OCI-LY7 (cell line): ENCODE results near the gene ADARB2. TPM values are rescaled to one million over a fixed set of nuclear protein-coding genes. Genes with fewer than 3 reads are reported as not detected.

Experiments
- BruUV-seq: library from RNA; stranded (reverse); fragments of 400-500 nt; replicated peaks from 2 replicates; lab custom pipeline; 2021; lab: Mats Ljungman, UMichigan
- CTCF ChIA-PET: fragments of 300-600 bp; sonication (Branson Sonifier 250); formaldehyde crosslinking; loops from one replicate; lab custom pipeline; 2022; ENCODE audit warnings: antibody characterized with exemption; ENCODE audit not compliant: unreplicated experiment; lab: Charles Lee
- POLR2A ChIA-PET: fragments of 300-600 bp; sonication (Branson Sonifier 250); formaldehyde crosslinking; loops from one replicate; lab custom pipeline; 2022; ENCODE audit warnings: antibody characterized with exemption; lab: Charles Lee
- DNase-seq: peaks from one replicate; pipeline ENCODE4 v3.0.0-alpha.2; 2015; ENCODE audit warnings: low spot score
- H2AFZ ChIP-seq: fragments of 200-600 bp; sonication (generic), shearing (Covaris generic); 2 replicates; pipeline ENCODE4 v1.6.1; 2014; ENCODE audit warnings: mild to moderate bottlenecking, antibody characterized with exemption, low read length, moderate library complexity
- H3K27ac ChIP-seq: fragments of 200-600 bp; sonication (generic); 2 replicates; pipeline ENCODE4 v1.5.1; 2014; ENCODE audit warnings: mixed run types, low read depth, mild to moderate bottlenecking, moderate library complexity, low read length, inconsistent platforms; ENCODE audit not compliant: poor library complexity, severe bottlenecking
- H3K36me3 ChIP-seq: fragments of 200-600 bp; sonication (generic); 2 replicates; pipeline ENCODE4 v1.6.1; 2014; ENCODE audit warnings: mild to moderate bottlenecking, antibody characterized with exemption, low read length, moderate library complexity, mixed read lengths; ENCODE audit not compliant: insufficient read depth
- H3K4me1 ChIP-seq: fragments of 200-600 bp; sonication (generic); 2 replicates; pipeline ENCODE4 v1.5.1; 2014; ENCODE audit warnings: mild to moderate bottlenecking, low read length; ENCODE audit not compliant: insufficient read depth, poor library complexity, severe bottlenecking
- H3K4me2 ChIP-seq: fragments of 200-600 bp; sonication (generic); 2 replicates; pipeline ENCODE4 v1.6.1; 2014; ENCODE audit warnings: mild to moderate bottlenecking, low read length
- H3K4me3 ChIP-seq: fragments of 200-600 bp; sonication (generic); 2 replicates; pipeline ENCODE4 v1.5.1; 2014; ENCODE audit warnings: mild to moderate bottlenecking, low read depth, low read length; ENCODE audit not compliant: poor library complexity, severe bottlenecking
- H3K79me2 ChIP-seq: fragments of 200-600 bp; sonication (generic); 2 replicates; pipeline ENCODE4 v1.6.1; 2016; ENCODE audit warnings: low read depth, mild to moderate bottlenecking, low read length, moderate library complexity, mixed read lengths; ENCODE audit not compliant: insufficient read depth
- H3K9me2 ChIP-seq: fragments of 200-600 bp; sonication (generic); 2 replicates; pipeline ENCODE4 v1.6.1; 2016; ENCODE audit warnings: mild to moderate bottlenecking, low read length, mixed read lengths; ENCODE audit not compliant: insufficient read depth
- H3K9me3 ChIP-seq: fragments of 200-600 bp; sonication (generic); 2 replicates; pipeline ENCODE4 v1.6.1; 2014; ENCODE audit warnings: mild to moderate bottlenecking, mixed run types, low read length, mixed read lengths
- H4K20me1 ChIP-seq: fragments of 200-600 bp; sonication (generic); 2 replicates; pipeline ENCODE4 v1.6.1; 2014; ENCODE audit warnings: mild to moderate bottlenecking, antibody characterized with exemption, low read length, moderate library complexity, mixed read lengths; ENCODE audit not compliant: insufficient read depth
- CTCF ChIP-seq: fragments of 200-600 bp; sonication (generic); conservative IDR thresholded peaks from 2 replicates; pipeline ENCODE4 v1.5.1; 2014; ENCODE audit warnings: mild to moderate bottlenecking, antibody characterized with exemption, low read length, moderate library complexity, mixed read lengths
- EZH2phosphoT487 ChIP-seq: fragments of 200-600 bp; sonication (generic); IDR thresholded peaks from 2 replicates; pipeline ENCODE4 v1.6.1; 2018; ENCODE audit warnings: low read depth, borderline replicate concordance, mild to moderate bottlenecking, mixed run types, antibody characterized with exemption, low read length, moderate library complexity, mixed read lengths
- intact Hi-C: fragments of 100-400 bp; cut with micrococcal nuclease; formaldehyde crosslinking; loops from one replicate; pipeline ENCODE4 v1.10.0; 2022; ENCODE audit not compliant: unreplicated experiment
- total RNA-seq, 2 experiments: library from RNA; depleted of rRNA in 1 of 2; stranded (reverse); fragments of >200 nt in 1 of 2; shearing (Covaris generic) in 1 of 2; gene quantifications; 2 replicates each; pipeline ENCODE4 v1.2.3, GENCODE V29; 2014 to 2022

The ADARB2 gene
- total RNA-seq, 2 experiments from 2014 or later = 0.03 TPM; not detected in 1

- intact Hi-C loops = no loop called here
- no TSS peak for BruUV-seq
These were observed 468.5 kb downstream of the ADARB2 start for GRCh38 chr10:1268831-1269230.

GRCh38 chr10:1267568-1267967 lies 469.8 kb downstream of the ADARB2 start:
- no peaks in the 10 kb centered on the region for H3K4me1 ChIP-seq
- no peak overlapping the region for H3K27ac ChIP-seq
- DNase-seq = no peak
- POLR2A ChIA-PET = no interaction called here
- no peaks in the 10 kb centered on the region for H3K79me2 ChIP-seq
- H4K20me1 ChIP-seq = no peaks in the 10 kb centered on the region
- TF ChIP-seq EZH2phosphoT487 (no peak), CTCF (no peak)
- H3K4me2 ChIP-seq = no peak overlapping the region
- H3K9me2 ChIP-seq = no peaks in the 10 kb centered on the region
- H3K36me3 ChIP-seq = no peaks in the 10 kb centered on the region
- CTCF ChIA-PET = no interaction called here
- no peaks in the 10 kb centered on the region for H3K9me3 ChIP-seq
- intact Hi-C loops = no loop called here
- no peak overlapping the region for H2AFZ ChIP-seq
- H3K4me3 ChIP-seq = no peak overlapping the region
- BruUV-seq = no TSS peak

More at GRCh38 chr10:1268831-1269230, 468.5 kb downstream of the ADARB2 start:
- no peaks in the 10 kb centered on the region for H4K20me1 ChIP-seq
- no peak for DNase-seq
- no peak overlapping the region for H3K27ac ChIP-seq
- H3K4me1 ChIP-seq = no peaks in the 10 kb centered on the region
- no peak for TF ChIP-seq EZH2phosphoT487
- TF ChIP-seq CTCF = no peak
- CTCF ChIA-PET = no interaction called here
- H2AFZ ChIP-seq = no peak overlapping the region
- POLR2A ChIA-PET = no interaction called here
- H3K36me3 ChIP-seq = no peaks in the 10 kb centered on the region
- no peaks in the 10 kb centered on the region for H3K79me2 ChIP-seq
- no peaks in the 10 kb centered on the region for H3K9me2 ChIP-seq
- no peak overlapping the region for H3K4me3 ChIP-seq
- no peak overlapping the region for H3K4me2 ChIP-seq
- H3K9me3 ChIP-seq = no peaks in the 10 kb centered on the region

- Histone ChIP-seq H3K27ac (no peak overlapping the region), H3K9me2 (no peaks in the 10 kb centered on the region), H3K4me2 (no peak overlapping the region), H3K79me2 (no peaks in the 10 kb centered on the region), H3K4me3 (no peak overlapping the region), H2AFZ (no peak overlapping the region), H4K20me1 (no peaks in the 10 kb centered on the region), H3K36me3 (no peaks in the 10 kb centered on the region), H3K9me3 (no peaks in the 10 kb centered on the region), H3K4me1 (no peaks in the 10 kb centered on the region)
- TF ChIP-seq EZH2phosphoT487 = no peak
- TF ChIP-seq CTCF = no peak
- intact Hi-C loops = no loop called here
- BruUV-seq = no TSS peak
- POLR2A ChIA-PET = no interaction called here
- CTCF ChIA-PET = no interaction called here
- DNase-seq = no peak
These were observed 470.2 kb downstream of the ADARB2 start for GRCh38 chr10:1267148-1267547.
